GM18858 (cell line): ENCODE measurements around the gene MAGOHB.

Experiments
- ATAC-seq: cut with Tn5 transposase; IDR thresholded peaks from one replicate; pipeline ENCODE4 v1.9.1; 2021; ENCODE audit not compliant: unreplicated experiment

The MAGOHB gene

DNA sequence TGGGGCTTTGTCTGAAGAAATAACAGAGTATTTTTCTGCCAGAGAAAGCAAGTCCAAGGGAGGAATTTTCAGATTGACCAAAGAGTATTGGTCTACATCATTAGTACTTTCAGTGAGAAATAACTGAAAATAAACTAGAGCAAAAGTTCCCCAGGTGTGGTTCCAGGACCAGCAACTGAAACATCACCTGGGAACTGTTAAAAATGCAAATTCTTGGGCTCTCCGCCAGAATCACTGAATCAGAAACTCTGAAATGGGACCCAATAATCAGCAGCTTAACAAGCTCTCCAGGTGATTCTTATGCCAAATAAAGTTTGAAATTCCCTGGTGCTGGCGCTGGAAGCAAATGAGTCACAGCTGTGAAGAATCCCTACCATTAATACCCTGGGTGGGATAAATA, 55.6 kb downstream of the MAGOHB start:
- ATAC-seq = peak; percentile 52

DNA sequence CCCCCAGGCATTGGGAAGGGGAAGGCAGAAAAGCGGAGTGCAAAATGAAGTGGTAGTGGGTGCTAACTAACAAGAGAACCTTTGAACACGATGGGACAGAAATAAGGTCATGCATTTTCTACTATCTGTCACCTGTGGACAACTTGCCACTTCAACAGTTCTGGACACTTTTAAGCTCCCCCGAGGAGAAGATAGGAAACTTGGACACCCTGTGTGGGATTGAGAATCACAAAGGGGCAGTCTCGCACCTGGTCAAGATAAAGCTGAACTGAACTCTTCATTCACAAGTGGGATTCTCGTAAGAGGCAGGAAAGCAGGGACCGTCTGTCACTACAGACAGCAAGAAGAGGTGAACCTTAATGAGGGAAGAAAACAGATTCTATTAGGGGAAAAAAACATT, 56.1 kb downstream of the MAGOHB start:
- peak; percentile 9 for ATAC-seq

DNA sequence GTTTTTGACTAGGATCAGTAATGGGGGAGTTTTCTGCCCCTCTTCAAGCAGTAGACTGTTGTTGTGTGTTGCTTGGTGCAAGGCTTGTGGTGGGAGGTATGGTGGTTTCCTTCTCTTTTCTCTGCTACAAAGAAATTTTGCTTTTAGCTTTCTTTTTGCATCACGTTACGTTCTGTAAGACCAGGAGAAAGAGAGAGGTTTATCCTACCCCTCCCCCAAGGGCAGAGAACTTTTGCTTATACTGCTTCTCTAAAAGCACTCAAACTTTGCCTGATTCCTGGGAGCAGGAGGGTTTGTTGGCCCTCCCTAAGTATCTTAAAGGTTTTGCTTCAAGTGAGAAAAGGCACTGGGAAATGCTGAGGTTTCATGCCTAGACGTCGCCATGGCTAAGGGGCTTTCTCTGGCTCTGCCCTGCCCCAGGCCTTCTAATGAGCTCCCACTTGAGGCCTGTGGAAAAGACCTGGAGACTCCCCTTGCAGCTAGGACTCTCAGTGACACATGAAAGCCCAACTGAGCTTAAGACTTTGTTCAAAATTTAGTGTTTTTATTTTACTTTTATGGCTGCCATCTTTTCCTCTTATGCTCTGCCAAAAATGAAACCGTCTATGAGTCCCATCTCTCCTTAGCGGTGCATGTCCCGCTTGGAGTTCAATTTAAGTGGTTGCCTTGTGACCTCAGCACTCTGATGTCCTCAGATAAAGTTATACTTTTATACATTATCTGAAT, 58.5 kb downstream of the MAGOHB start:
- no peak for ATAC-seq

- ATAC-seq = no peak
These were observed 59.1 kb downstream of the MAGOHB start for GRCh38 chr12:10554228-10554755.
